A172 (cell line): ENCODE data around the gene UBALD2. TPM values are rescaled to one million over a fixed set of nuclear protein-coding genes. Genes with fewer than 3 reads are reported as not detected.
A peak's percentile ranks its signal among the peaks of the same experiment; 100 is the strongest.
"Not testable (repeated sequence)": the region's sequence is repeated elsewhere in the genome, so short reads cannot be mapped to it uniquely, and the experiment has no call there.

Experiments
- DNase-seq: peaks from one replicate; pipeline ENCODE4 v3.0.0-alpha.2; 2015; ENCODE audit warnings: low spot score
- total RNA-seq: library from RNA; depleted of rRNA; stranded (reverse); fragments of >200 nt; shearing (Covaris generic); gene quantifications from 2 replicates; pipeline ENCODE4 v1.2.3, GENCODE V29; 2014

UBALD2 gene
- total RNA-seq, 1 experiment from 2014 or later = 2.7 TPM

- DNase-seq = no peak
Observed at GRCh38 chr17:76277300-76278267, 12.4 kb downstream of the UBALD2 start.

- DNase-seq = no peak
Observed at GRCh38 chr17:76278268-76278908, 13.2 kb downstream of the UBALD2 start.

GRCh38 chr17:76278952-76279741, 14.0 kb downstream of the UBALD2 start:
- DNase-seq = peak; percentile 59

- no peak for DNase-seq
Observed at GRCh38 chr17:76279742-76280287, 14.7 kb downstream of the UBALD2 start.

- no peak for DNase-seq
Observed at GRCh38 chr17:76280650-76281049, 15.5 kb downstream of the UBALD2 start.

- no peak for DNase-seq
Observed at GRCh38 chr17:76281573-76282371, 16.6 kb downstream of the UBALD2 start.

- no peak for DNase-seq
Observed at GRCh38 chr17:76292567-76292966, 27.4 kb downstream of the UBALD2 start.

- no peak for DNase-seq
Observed at GRCh38 chr17:76293106-76293505, 28.0 kb downstream of the UBALD2 start.

GRCh38 chr17:76296186-76296585, 31.0 kb downstream of the UBALD2 start:
- DNase-seq = no peak

GRCh38 chr17:76296889-76297288, 31.7 kb downstream of the UBALD2 start:
- no peak for DNase-seq

- no peak for DNase-seq
Observed at GRCh38 chr17:76297436-76297835, 32.3 kb downstream of the UBALD2 start.

- DNase-seq = no peak
Observed at GRCh38 chr17:76304226-76305134, 39.3 kb downstream of the UBALD2 start.

GRCh38 chr17:76305135-76305454, 39.9 kb downstream of the UBALD2 start:
- not testable (repeated sequence) for DNase-seq

GRCh38 chr17:76307299-76307965, 42.3 kb downstream of the UBALD2 start:
- no peak for DNase-seq

GRCh38 chr17:76307966-76308338, 42.8 kb downstream of the UBALD2 start, which contains the start of gene QRICH2:
TSS of gene QRICH2 (minus strand) at chr17:76308276. CDS start at chr17:76307998, 278 bp downstream.
- DNase-seq = no peak

- no peak for DNase-seq
Observed at GRCh38 chr17:76309461-76309860, 44.3 kb downstream of the UBALD2 start.

GRCh38 chr17:76312735-76313134, 47.6 kb downstream of the UBALD2 start:
- DNase-seq = no peak

GRCh38 chr17:76314392-76315227, 49.5 kb downstream of the UBALD2 start:
- no peak for DNase-seq

GRCh38 chr17:76317535-76317934, 52.4 kb downstream of the UBALD2 start:
- DNase-seq = no peak
